ENCODE measurements around the gene PTCD2.

The PTCD2 gene

DNA sequence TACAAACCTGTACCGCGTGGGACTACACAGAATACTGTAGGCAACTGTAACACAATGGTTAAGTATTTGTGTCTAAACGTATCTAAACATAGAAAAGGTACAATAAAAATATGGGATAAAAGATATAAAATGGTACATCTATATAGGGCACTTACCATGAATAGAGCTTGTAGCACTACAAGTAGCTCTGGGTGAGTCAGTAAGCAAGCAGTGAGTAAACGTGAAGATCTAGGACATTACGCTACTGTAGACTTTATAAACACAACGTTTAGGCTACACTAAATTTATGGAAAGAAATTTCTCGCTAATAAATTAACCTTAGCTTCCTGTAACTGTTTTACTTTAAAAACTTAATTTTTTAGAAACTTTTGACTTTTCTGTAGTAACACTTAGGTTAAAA, 46.6 kb upstream of the PTCD2 start:
- H3K4me1 ChIP-seq (ENCODE audit: control insufficient read depth, low read length) = no peaks in the 10 kb centered on the region
- no peaks in the 10 kb centered on the region for H4K20me1 ChIP-seq (ENCODE audit: control insufficient read depth, insufficient read depth, low read depth, low read length)
- H3F3A ChIP-seq (ENCODE audit: control insufficient read depth, insufficient read depth) = no peaks in the 10 kb centered on the region
- H3K9me3 ChIP-seq (ENCODE audit: control insufficient read depth, insufficient read depth, low read length) = no peaks in the 10 kb centered on the region
- H3K4me3 ChIP-seq (ENCODE audit: low read length) = no peak overlapping the region
- H3K27me3 ChIP-seq (ENCODE audit: control insufficient read depth, low read length) = no peaks in the 10 kb centered on the region
- no peak overlapping the region for H3K27ac ChIP-seq (ENCODE audit: low read depth, low read length)
- H3K9me2 ChIP-seq (replicated peaks; ENCODE audit: control insufficient read depth, low read length) = no peaks in the 10 kb centered on the region
- no peak overlapping the region for H3K4me2 ChIP-seq (ENCODE audit: low read length)
- H3K36me3 ChIP-seq (ENCODE audit: control insufficient read depth, low read length) = peaks cover 48% of the 10 kb centered on the region
- H3K79me2 ChIP-seq (ENCODE audit: control insufficient read depth, low read length) = peaks cover 74% of the 10 kb centered on the region
- no peak for TF ChIP-seq EZH2phosphoT487 (IDR thresholded peaks at IDR 0.05; ENCODE audit: borderline replicate concordance, low read length)
- TF ChIP-seq CTCF (IDR thresholded peaks at IDR 0.05; ENCODE audit: low read depth, low read length, poor library complexity, severe bottlenecking) = no peak

DNA sequence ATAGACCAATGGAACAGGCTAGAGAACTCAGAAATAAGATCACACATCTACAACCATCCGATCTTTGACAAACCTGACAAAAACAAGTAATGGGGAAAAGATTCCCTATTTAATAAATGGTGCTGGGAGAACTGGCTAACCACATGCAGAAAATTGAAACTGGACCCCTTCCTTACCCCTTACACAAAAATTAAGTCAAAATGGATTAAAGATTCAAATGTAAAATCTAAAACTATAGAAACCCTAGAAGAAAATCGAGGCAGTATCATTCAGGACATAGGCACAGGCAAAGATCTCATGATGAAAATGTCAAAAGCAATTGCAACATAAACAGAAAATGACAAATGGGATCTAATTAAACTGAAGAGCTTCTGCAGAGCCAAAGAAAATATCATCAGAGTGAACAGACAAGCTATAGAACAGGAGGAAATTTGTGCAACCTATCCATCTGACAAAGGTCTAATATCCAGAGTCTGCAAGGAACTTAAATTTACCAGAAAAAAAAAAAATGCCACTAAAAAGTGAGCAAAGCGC, 43.9 kb upstream of the PTCD2 start:
- peaks cover 66% of the 10 kb centered on the region for H3K36me3 ChIP-seq (ENCODE audit: control insufficient read depth, low read length)
- H3F3A ChIP-seq (ENCODE audit: control insufficient read depth, insufficient read depth) = no peaks in the 10 kb centered on the region
- H3K27ac ChIP-seq (ENCODE audit: low read depth, low read length) = no peak overlapping the region
- no peaks in the 10 kb centered on the region for H3K9me2 ChIP-seq (replicated peaks; ENCODE audit: control insufficient read depth, low read length)
- H3K4me1 ChIP-seq (ENCODE audit: control insufficient read depth, low read length) = peaks cover 8% of the 10 kb centered on the region
- H3K4me2 ChIP-seq (ENCODE audit: low read length) = no peak overlapping the region
- TF ChIP-seq EZH2phosphoT487 (IDR thresholded peaks at IDR 0.05; ENCODE audit: borderline replicate concordance, low read length) (no peak), CTCF (IDR thresholded peaks at IDR 0.05; ENCODE audit: low read depth, low read length, poor library complexity, severe bottlenecking) (no peak)
- no peaks in the 10 kb centered on the region for H4K20me1 ChIP-seq (ENCODE audit: control insufficient read depth, insufficient read depth, low read depth, low read length)
- no peaks in the 10 kb centered on the region for H3K27me3 ChIP-seq (ENCODE audit: control insufficient read depth, low read length)
- no peaks in the 10 kb centered on the region for H3K9me3 ChIP-seq (ENCODE audit: control insufficient read depth, insufficient read depth, low read length)
- peaks cover 71% of the 10 kb centered on the region for H3K79me2 ChIP-seq (ENCODE audit: control insufficient read depth, low read length)
- H3K4me3 ChIP-seq (ENCODE audit: low read length) = no peak overlapping the region

DNA sequence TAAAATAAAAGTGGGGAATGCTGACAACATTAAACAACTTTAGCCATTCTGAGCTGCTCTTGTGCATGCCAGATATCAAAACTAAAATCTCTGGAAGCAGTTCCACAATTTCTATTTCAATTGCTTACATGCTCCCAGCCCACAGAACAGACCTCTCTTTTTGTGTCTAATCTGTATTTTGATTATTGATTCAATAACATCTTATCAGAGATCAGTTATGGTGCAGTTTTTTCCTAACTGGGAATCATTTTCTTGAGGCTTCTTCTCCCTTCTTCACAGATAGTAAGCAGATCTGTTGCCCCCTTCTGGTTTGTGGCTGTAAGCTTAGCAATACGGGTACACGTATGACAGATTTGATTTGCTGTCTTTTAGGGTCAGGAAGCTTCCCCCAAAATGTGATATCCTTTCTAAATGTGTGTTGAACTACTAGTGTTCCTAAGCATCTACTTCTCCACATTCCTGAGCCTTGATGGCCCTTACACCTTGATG, 39.5 kb upstream of the PTCD2 start:
- Histone ChIP-seq H3K36me3 (ENCODE audit: control insufficient read depth, low read length) (peaks cover 74% of the 10 kb centered on the region), H3K27me3 (ENCODE audit: control insufficient read depth, low read length) (no peaks in the 10 kb centered on the region), H3K79me2 (ENCODE audit: control insufficient read depth, low read length) (peaks cover 56% of the 10 kb centered on the region), H3K4me3 (ENCODE audit: low read length) (no peak overlapping the region), H3K27ac (ENCODE audit: low read depth, low read length) (no peak overlapping the region), H3K9me3 (ENCODE audit: control insufficient read depth, insufficient read depth, low read length) (no peaks in the 10 kb centered on the region), H3K4me2 (ENCODE audit: low read length) (no peak overlapping the region), H4K20me1 (ENCODE audit: control insufficient read depth, insufficient read depth, low read depth, low read length) (no peaks in the 10 kb centered on the region), H3K9me2 (replicated peaks; ENCODE audit: control insufficient read depth, low read length) (no peaks in the 10 kb centered on the region), H3F3A (ENCODE audit: control insufficient read depth, insufficient read depth) (peaks cover 6% of the 10 kb centered on the region), H3K4me1 (ENCODE audit: control insufficient read depth, low read length) (peaks cover 31% of the 10 kb centered on the region)
- peak; percentile 65 for TF ChIP-seq CTCF (IDR thresholded peaks at IDR 0.05; ENCODE audit: low read depth, low read length, poor library complexity, severe bottlenecking)
- TF ChIP-seq EZH2phosphoT487 (IDR thresholded peaks at IDR 0.05; ENCODE audit: borderline replicate concordance, low read length) = no peak

Data from DOHH2 (cell line).